ENCODE data around the gene CCN2. TPM values are rescaled to one million over a fixed set of nuclear protein-coding genes. Genes with fewer than 3 reads are reported as not detected.

The CCN2 gene
- total RNA-seq, 1 donor = 221 TPM

DNA sequence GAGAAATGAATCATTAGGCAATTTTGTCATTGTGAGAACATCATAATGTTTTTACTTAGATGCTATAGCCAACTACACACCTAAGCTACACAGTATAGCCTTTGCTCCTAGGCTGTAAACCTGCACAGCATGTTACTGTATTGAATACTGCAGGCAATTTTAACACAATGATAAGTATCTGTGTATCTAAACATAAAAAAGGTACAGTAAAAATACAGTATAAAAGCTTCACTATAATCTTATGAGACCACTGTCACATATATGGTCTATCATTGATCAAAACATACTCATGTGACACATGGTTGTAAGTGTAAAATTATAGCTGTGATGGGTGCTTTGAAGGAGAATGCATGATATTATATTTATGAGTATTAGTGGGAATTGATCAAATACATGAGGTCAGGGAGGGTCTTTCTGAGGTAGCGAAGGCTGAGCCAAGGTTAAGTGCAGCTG is 29.2 kb upstream of the CCN2 start:
- Histone ChIP-seq H3K36me3 (ENCODE audit: insufficient read depth, low read length) (no peaks in the 10 kb centered on the region), H4K20me1 (ENCODE audit: insufficient read depth, low read length) (no peaks in the 10 kb centered on the region), H3K4me1 (ENCODE audit: insufficient read depth, low read length) (peaks cover 72% of the 10 kb centered on the region), H3K4me3 (ENCODE audit: insufficient read depth, low read length) (no peak overlapping the region), H3K27me3 (ENCODE audit: insufficient read depth, low read length) (no peaks in the 10 kb centered on the region), H3K27ac (ENCODE audit: low read depth, low read length) (peak overlapping the region; percentile 88), H3K4me2 (ENCODE audit: insufficient read depth, low read length) (peak overlapping the region; percentile 8), H3K9me3 (ENCODE audit: low read depth, low read length) (no peaks in the 10 kb centered on the region), H3K79me2 (ENCODE audit: insufficient read depth, low read length) (no peaks in the 10 kb centered on the region), H2AFZ (ENCODE audit: low read length) (no peak overlapping the region)
- TF ChIP-seq, protein P1, sequence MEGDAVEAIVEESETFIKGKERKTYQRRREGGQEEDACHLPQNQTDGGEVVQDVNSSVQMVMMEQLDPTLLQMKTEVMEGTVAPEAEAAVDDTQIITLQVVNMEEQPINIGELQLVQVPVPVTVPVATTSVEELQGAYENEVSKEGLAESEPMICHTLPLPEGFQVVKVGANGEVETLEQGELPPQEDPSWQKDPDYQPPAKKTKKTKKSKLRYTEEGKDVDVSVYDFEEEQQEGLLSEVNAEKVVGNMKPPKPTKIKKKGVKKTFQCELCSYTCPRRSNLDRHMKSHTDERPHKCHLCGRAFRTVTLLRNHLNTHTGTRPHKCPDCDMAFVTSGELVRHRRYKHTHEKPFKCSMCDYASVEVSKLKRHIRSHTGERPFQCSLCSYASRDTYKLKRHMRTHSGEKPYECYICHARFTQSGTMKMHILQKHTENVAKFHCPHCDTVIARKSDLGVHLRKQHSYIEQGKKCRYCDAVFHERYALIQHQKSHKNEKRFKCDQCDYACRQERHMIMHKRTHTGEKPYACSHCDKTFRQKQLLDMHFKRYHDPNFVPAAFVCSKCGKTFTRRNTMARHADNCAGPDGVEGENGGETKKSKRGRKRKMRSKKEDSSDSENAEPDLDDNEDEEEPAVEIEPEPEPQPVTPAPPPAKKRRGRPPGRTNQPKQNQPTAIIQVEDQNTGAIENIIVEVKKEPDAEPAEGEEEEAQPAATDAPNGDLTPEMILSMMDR (IDR thresholded peaks at IDR 0.05; ENCODE audit: extremely low read depth, low read depth, low read length) = no peak
- DNase-seq (ENCODE audit: insufficient read length, low spot score, missing footprints) = no peak

DNA sequence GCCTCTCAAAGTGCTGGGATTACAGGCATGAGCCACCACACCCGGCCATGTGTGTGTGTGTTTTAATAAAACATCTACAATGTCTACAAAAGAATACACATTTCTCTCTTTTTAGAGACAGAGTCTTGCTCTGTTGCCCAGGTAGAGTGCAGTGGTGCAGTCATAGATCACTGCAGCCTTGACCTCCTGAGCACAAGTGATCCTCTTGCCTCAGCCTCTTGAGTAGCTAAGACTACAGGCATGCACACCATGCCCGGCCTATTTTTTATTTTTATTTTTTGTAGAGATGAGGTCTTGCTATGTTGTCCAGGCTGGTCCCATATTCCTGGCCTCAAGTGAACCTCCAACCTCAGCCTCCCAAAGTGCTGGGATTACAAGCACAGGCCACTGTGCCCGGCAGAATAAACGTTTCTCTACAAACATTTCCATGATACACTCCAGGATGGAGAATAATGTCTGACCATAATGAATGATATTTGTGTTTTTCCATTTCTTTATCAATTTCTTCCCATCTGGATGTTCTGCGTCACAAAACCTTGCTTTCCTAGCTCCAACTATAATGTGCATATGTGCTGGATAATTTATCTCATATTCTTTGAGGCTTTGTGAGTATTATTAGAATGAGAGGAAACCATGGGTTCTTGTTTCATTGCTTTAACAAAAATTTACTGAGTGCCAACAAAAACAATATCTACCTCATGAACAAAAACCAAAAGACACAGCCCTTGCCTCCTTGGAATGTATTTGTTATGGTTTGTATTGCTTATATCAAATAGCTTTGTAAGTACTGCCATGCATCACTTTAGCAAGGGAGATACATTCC is 28.6 kb upstream of the CCN2 start:
- H3K79me2 ChIP-seq (ENCODE audit: insufficient read depth, low read length) = no peaks in the 10 kb centered on the region
- no peak overlapping the region for H3K4me3 ChIP-seq (ENCODE audit: insufficient read depth, low read length)
- H2AFZ ChIP-seq (ENCODE audit: low read length) = no peak overlapping the region
- H3K9me3 ChIP-seq (ENCODE audit: low read depth, low read length) = no peaks in the 10 kb centered on the region
- TF ChIP-seq, protein P1 (IDR thresholded peaks at IDR 0.05; ENCODE audit: extremely low read depth, low read depth, low read length) = no peak
- no peaks in the 10 kb centered on the region for H4K20me1 ChIP-seq (ENCODE audit: insufficient read depth, low read length)
- peak; percentile 6 for DNase-seq (ENCODE audit: insufficient read length, low spot score, missing footprints)
- no peaks in the 10 kb centered on the region for H3K27me3 ChIP-seq (ENCODE audit: insufficient read depth, low read length)
- no peaks in the 10 kb centered on the region for H3K36me3 ChIP-seq (ENCODE audit: insufficient read depth, low read length)
- peak overlapping the region; percentile 88 for H3K27ac ChIP-seq (ENCODE audit: low read depth, low read length)
- H3K4me2 ChIP-seq (ENCODE audit: insufficient read depth, low read length) = peak overlapping the region; percentile 9
- H3K4me1 ChIP-seq (ENCODE audit: insufficient read depth, low read length) = peaks cover 72% of the 10 kb centered on the region

DNA sequence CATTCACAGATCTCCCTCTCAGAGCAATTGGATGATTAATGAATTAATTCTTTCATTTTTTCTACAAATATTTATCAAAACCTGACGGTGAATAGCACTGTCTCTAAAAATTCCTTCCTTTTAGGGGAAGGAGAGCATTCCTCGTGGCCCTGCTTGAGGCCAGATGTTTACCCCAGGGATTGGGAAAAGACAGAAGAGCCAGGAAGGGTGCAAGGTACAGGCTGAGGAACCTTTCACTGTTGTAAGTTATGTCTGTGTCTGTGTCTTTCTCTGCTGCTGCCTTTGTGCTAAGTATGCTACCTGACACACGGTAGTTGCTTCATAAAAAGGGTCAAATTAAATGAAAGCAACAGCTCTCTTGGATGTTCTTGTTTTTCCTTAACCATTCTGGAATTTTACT is 27.4 kb upstream of the CCN2 start:
- TF ChIP-seq, protein P1 (IDR thresholded peaks at IDR 0.05; ENCODE audit: extremely low read depth, low read depth, low read length) = no peak
- Histone ChIP-seq H3K27ac (ENCODE audit: low read depth, low read length) (peak overlapping the region; percentile 22), H3K4me3 (ENCODE audit: insufficient read depth, low read length) (no peak overlapping the region), H3K9me3 (ENCODE audit: low read depth, low read length) (no peaks in the 10 kb centered on the region), H3K4me1 (ENCODE audit: insufficient read depth, low read length) (peaks cover 67% of the 10 kb centered on the region), H3K36me3 (ENCODE audit: insufficient read depth, low read length) (no peaks in the 10 kb centered on the region), H4K20me1 (ENCODE audit: insufficient read depth, low read length) (no peaks in the 10 kb centered on the region), H3K79me2 (ENCODE audit: insufficient read depth, low read length) (no peaks in the 10 kb centered on the region), H3K4me2 (ENCODE audit: insufficient read depth, low read length) (no peak overlapping the region), H3K27me3 (ENCODE audit: insufficient read depth, low read length) (no peaks in the 10 kb centered on the region), H2AFZ (ENCODE audit: low read length) (no peak overlapping the region)
- no peak for DNase-seq (ENCODE audit: insufficient read length, low spot score, missing footprints)

DNA sequence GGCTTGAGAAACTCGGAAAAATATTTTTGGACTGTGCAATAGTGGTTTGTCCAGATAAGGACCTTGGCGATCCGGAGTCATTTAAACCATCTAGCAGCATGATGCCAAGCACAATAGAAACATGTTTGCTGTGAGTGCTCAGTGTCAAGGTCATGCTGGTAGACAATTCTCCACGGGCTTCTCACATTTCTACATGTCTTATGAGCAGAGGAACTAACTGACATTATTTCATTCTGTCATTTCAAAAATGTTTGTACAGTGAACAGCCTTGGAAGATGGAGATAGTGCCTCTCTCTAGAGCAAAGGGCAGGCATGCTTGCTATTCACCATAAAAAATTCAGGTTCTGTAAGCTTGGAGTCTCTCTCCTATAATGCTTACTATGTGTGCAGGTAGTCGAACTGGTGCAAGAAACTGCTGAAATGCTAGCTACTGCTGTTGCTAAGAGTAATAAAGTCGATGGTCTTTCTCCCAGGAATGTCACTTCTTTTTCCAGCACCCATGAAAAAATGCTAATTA is 25.4 kb upstream of the CCN2 start:
- Histone ChIP-seq H3K27me3 (ENCODE audit: insufficient read depth, low read length) (no peaks in the 10 kb centered on the region), H4K20me1 (ENCODE audit: insufficient read depth, low read length) (no peaks in the 10 kb centered on the region), H2AFZ (ENCODE audit: low read length) (no peak overlapping the region), H3K4me1 (ENCODE audit: insufficient read depth, low read length) (peaks cover 48% of the 10 kb centered on the region), H3K27ac (ENCODE audit: low read depth, low read length) (peak overlapping the region; percentile 75), H3K9me3 (ENCODE audit: low read depth, low read length) (no peaks in the 10 kb centered on the region), H3K36me3 (ENCODE audit: insufficient read depth, low read length) (no peaks in the 10 kb centered on the region), H3K4me2 (ENCODE audit: insufficient read depth, low read length) (peak overlapping the region; percentile 33), H3K4me3 (ENCODE audit: insufficient read depth, low read length) (no peak overlapping the region), H3K79me2 (ENCODE audit: insufficient read depth, low read length) (no peaks in the 10 kb centered on the region)
- TF ChIP-seq, protein P1 (IDR thresholded peaks at IDR 0.05; ENCODE audit: extremely low read depth, low read depth, low read length) = no peak
- peak; percentile 50 for DNase-seq (ENCODE audit: insufficient read length, low spot score, missing footprints)
